OCI-LY1 (cell line): ENCODE measurements around the gene BNIP3.

Experiments
- H2AFZ ChIP-seq: fragments of 200-600 bp; sonication (generic), shearing (Covaris generic); 2 replicates; pipeline ENCODE4 v1.6.0; 2014; ENCODE audit warnings: antibody characterized with exemption, mild to moderate bottlenecking, low read length
- H3F3A ChIP-seq: fragments of 200-600 bp; sonication (generic), shearing (Covaris generic); 2 replicates; pipeline ENCODE4 v1.6.0; 2014; ENCODE audit warnings: mild to moderate bottlenecking, antibody characterized with exemption, low read length, moderate library complexity; ENCODE audit not compliant: insufficient read depth
- H3K27ac ChIP-seq: fragments of 200-600 bp; sonication (generic); 2 replicates; pipeline ENCODE4 v1.5.1; 2014; ENCODE audit warnings: low read length, mixed run types, mild to moderate bottlenecking, low read depth; ENCODE audit not compliant: poor library complexity, severe bottlenecking
- H3K27me3 ChIP-seq: fragments of 200-600 bp; sonication (generic); 2 replicates; pipeline ENCODE4 v1.6.0; 2014; ENCODE audit warnings: antibody characterized with exemption, mild to moderate bottlenecking, low read length, moderate library complexity; ENCODE audit not compliant: insufficient read depth
- H3K36me3 ChIP-seq: fragments of 200-600 bp; sonication (generic); 2 replicates; pipeline ENCODE4 v1.6.1; 2014; ENCODE audit warnings: mild to moderate bottlenecking, antibody characterized with exemption, low read length, moderate library complexity, mixed read lengths; ENCODE audit not compliant: insufficient read depth
- H3K4me1 ChIP-seq: fragments of 200-600 bp; sonication (generic); 2 replicates; pipeline ENCODE4 v1.5.1; 2014; ENCODE audit warnings: mild to moderate bottlenecking, low read length, moderate library complexity; ENCODE audit not compliant: insufficient read depth, severe bottlenecking
- H3K4me2 ChIP-seq: fragments of 200-600 bp; sonication (generic), shearing (Covaris generic); 2 replicates; pipeline ENCODE4 v1.6.1; 2014; ENCODE audit warnings: low read length
- H3K4me3 ChIP-seq: fragments of 200-600 bp; sonication (generic); 2 replicates; pipeline ENCODE4 v1.5.1; 2014; ENCODE audit warnings: low read length, low read depth, mild to moderate bottlenecking, mixed read lengths; ENCODE audit not compliant: poor library complexity, severe bottlenecking
- H3K79me2 ChIP-seq: fragments of 200-600 bp; shearing (Covaris generic); 2 replicates; pipeline ENCODE4 v1.6.1; 2016; ENCODE audit warnings: mixed run types, low read length, mixed read lengths; ENCODE audit not compliant: insufficient read depth
- H3K9ac ChIP-seq: fragments of 200-600 bp; sonication (generic), shearing (Covaris generic); 2 replicates; pipeline ENCODE4 v1.6.1; 2014; ENCODE audit warnings: mild to moderate bottlenecking, low read length, mixed read lengths
- H3K9me2 ChIP-seq: fragments of 200-600 bp; sonication (generic), shearing (Covaris generic); 2 replicates; pipeline ENCODE4 v1.6.1; 2014; ENCODE audit warnings: low read depth, mild to moderate bottlenecking, low read length, mixed read lengths
- H3K9me3 ChIP-seq: fragments of 200-600 bp; shearing (Covaris generic); 2 replicates; pipeline ENCODE4 v1.6.1; 2014; ENCODE audit warnings: low read length, mixed read lengths
- H4K20me1 ChIP-seq: fragments of 200-600 bp; sonication (generic), shearing (Covaris generic); 2 replicates; pipeline ENCODE4 v1.6.0; 2016; ENCODE audit warnings: mild to moderate bottlenecking, low read length; ENCODE audit not compliant: insufficient read depth
- CTCF ChIP-seq: fragments of 200-600 bp; sonication (generic), shearing (Covaris generic); IDR thresholded peaks from 2 replicates; pipeline ENCODE4 v1.5.1; 2017; ENCODE audit warnings: mild to moderate bottlenecking, antibody characterized with exemption, low read length, moderate library complexity, mixed read lengths
- EZH2 ChIP-seq: fragments of 200-600 bp; sonication (generic), shearing (Covaris generic); IDR thresholded peaks from 2 replicates; pipeline ENCODE4 v1.8.0; 2017; ENCODE audit warnings: borderline replicate concordance, mixed run types, mild to moderate bottlenecking, antibody characterized with exemption, low read length, moderate library complexity, mixed read lengths

The BNIP3 gene

GRCh38 chr10:132011445-132011844 lies 29.7 kb upstream of the BNIP3 start:
- Histone ChIP-seq H3K4me2 (no peak overlapping the region), H3K27ac (no peak overlapping the region), H3K36me3 (no peaks in the 10 kb centered on the region), H3K9ac (no peak overlapping the region), H3K9me2 (no peaks in the 10 kb centered on the region), H3K27me3 (no peaks in the 10 kb centered on the region), H3K9me3 (no peaks in the 10 kb centered on the region), H3K4me1 (no peaks in the 10 kb centered on the region), H3K79me2 (no peaks in the 10 kb centered on the region), H3K4me3 (no peak overlapping the region), H3F3A (no peaks in the 10 kb centered on the region), H2AFZ (no peak overlapping the region), H4K20me1 (no peaks in the 10 kb centered on the region)
- TF ChIP-seq CTCF (no peak), EZH2 (no peak)

GRCh38 chr10:132011024-132011423 lies 29.3 kb upstream of the BNIP3 start:
- H2AFZ ChIP-seq, result no peak overlapping the region
- no peak overlapping the region for H3K4me2 ChIP-seq
- H3K9me3 ChIP-seq, result no peaks in the 10 kb centered on the region
- H3K4me1 ChIP-seq, result no peaks in the 10 kb centered on the region
- H3K27me3 ChIP-seq, result no peaks in the 10 kb centered on the region
- H3K79me2 ChIP-seq, result no peaks in the 10 kb centered on the region
- H4K20me1 ChIP-seq, result no peaks in the 10 kb centered on the region
- H3K9ac ChIP-seq, result no peak overlapping the region
- H3K9me2 ChIP-seq, result no peaks in the 10 kb centered on the region
- no peaks in the 10 kb centered on the region for H3K36me3 ChIP-seq
- H3K4me3 ChIP-seq, result no peak overlapping the region
- H3K27ac ChIP-seq, result no peak overlapping the region
- H3F3A ChIP-seq, result no peaks in the 10 kb centered on the region
- TF ChIP-seq EZH2, result no peak
- TF ChIP-seq CTCF, result no peak

- Histone ChIP-seq H4K20me1 (no peaks in the 10 kb centered on the region), H3K4me3 (no peak overlapping the region), H3K36me3 (no peaks in the 10 kb centered on the region), H3K9me3 (no peaks in the 10 kb centered on the region), H3K27me3 (no peaks in the 10 kb centered on the region), H3K9ac (no peak overlapping the region), H3F3A (no peaks in the 10 kb centered on the region), H3K27ac (no peak overlapping the region), H3K79me2 (no peaks in the 10 kb centered on the region), H3K4me1 (no peaks in the 10 kb centered on the region), H3K9me2 (no peaks in the 10 kb centered on the region), H3K4me2 (no peak overlapping the region), H2AFZ (no peak overlapping the region)
- TF ChIP-seq CTCF (no peak), EZH2 (no peak)
Observed at GRCh38 chr10:132010483-132010882, 28.8 kb upstream of the BNIP3 start.
